Left kidney (tissue), 2 donors: ENCODE measurements around the gene WAPL. TPM values are rescaled to one million over a fixed set of nuclear protein-coding genes. Genes with fewer than 3 reads are reported as not detected.

ENCODE experiments used
- DNase-seq: peaks from one replicate; pipeline ENCODE4 v3.0.0-alpha.2; 2013
- polyA plus RNA-seq: library from polyadenylated mRNA; unstranded; fragments of 120-200 nt; gene quantifications from one replicate; pipeline ENCODE4 v1.2.1, GENCODE V29; 2013; ENCODE audit not compliant: insufficient read length

WAPL gene
- polyA plus RNA-seq, 1 donor, result 56.2 TPM

GRCh38 chr10:86411852-86412560 lies 109.6 kb downstream of the WAPL start:
- DNase-seq, result no peak

- no peak for DNase-seq
Measured at GRCh38 chr10:86411281-86411841, 110.2 kb downstream of the WAPL start.

GRCh38 chr10:86410542-86411124 lies 111.0 kb downstream of the WAPL start:
- DNase-seq, result no peak

- no peak for DNase-seq
Measured at GRCh38 chr10:86409183-86409582, 112.4 kb downstream of the WAPL start.

- DNase-seq, result no peak
Measured at GRCh38 chr10:86403183-86403797, 118.3 kb downstream of the WAPL start.

- DNase-seq, result no peak
Measured at GRCh38 chr10:86402283-86402941, 119.2 kb downstream of the WAPL start.

GRCh38 chr10:86401588-86402282 lies 119.9 kb downstream of the WAPL start:
- no peak for DNase-seq

- DNase-seq, result no peak
Measured at GRCh38 chr10:86400705-86401587, 120.6 kb downstream of the WAPL start.

GRCh38 chr10:86399879-86400704 lies 121.5 kb downstream of the WAPL start:
- peak; percentile 94 for DNase-seq

GRCh38 chr10:86399514-86399878 lies 122.1 kb downstream of the WAPL start:
- DNase-seq, result no peak

GRCh38 chr10:86397120-86397519 lies 124.5 kb downstream of the WAPL start:
- DNase-seq, result no peak

- no peak for DNase-seq
Measured at GRCh38 chr10:86393862-86394455, 127.6 kb downstream of the WAPL start.

GRCh38 chr10:86393362-86393761 lies 128.2 kb downstream of the WAPL start:
- DNase-seq, result no peak

- no peak for DNase-seq
Measured at GRCh38 chr10:86392723-86393094, 128.9 kb downstream of the WAPL start.

- no peak for DNase-seq
Measured at GRCh38 chr10:86391986-86392722, 129.4 kb downstream of the WAPL start.

GRCh38 chr10:86391236-86391840 lies 130.3 kb downstream of the WAPL start:
- no peak for DNase-seq

GRCh38 chr10:86390337-86391120 lies 131.1 kb downstream of the WAPL start:
- DNase-seq, result no peak
